HCT116 (cell line): ENCODE measurements around the gene ZNF628. TPM values are rescaled to one million over a fixed set of nuclear protein-coding genes. Genes with fewer than 3 reads are reported as not detected.

Experiments used
- ATAC-seq: fragments of 200-7000 bp; cut with Tn5 transposase; 2 replicates; pipeline ENCODE4 v1.9.1; 2020; ENCODE audit warnings: mild to moderate bottlenecking, moderate library complexity
- BruUV-seq: library from RNA; stranded (reverse); fragments of 400-500 nt; replicated peaks from 2 replicates; lab custom pipeline; 2021; lab: Mats Ljungman, UMichigan
- CTCF ChIA-PET: fragments of 300-600 bp; sonication (Branson Sonifier 250); formaldehyde crosslinking; loops from one replicate; lab custom pipeline; 2021; ENCODE audit warnings: antibody characterized with exemption; lab: Charles Lee
- POLR2A ChIA-PET: fragments of 300-600, 350-600 bp; sonication (Branson Sonifier 250); formaldehyde crosslinking; loops from one replicate; lab custom pipeline; 2021; ENCODE audit warnings: antibody characterized with exemption; lab: Charles Lee
- RAD21 ChIA-PET, 2 experiments: fragments of 300-600 bp; sonication (Branson Sonifier 250); formaldehyde crosslinking; loops; one replicate each; lab custom pipeline; 2023; ENCODE audit warnings: low total read pairs in 2 of 2; ENCODE audit not compliant: uncharacterized antibody in 2 of 2, unreplicated experiment in 2 of 2, low non-redundant PET in 1 of 2; lab: Charles Lee
- DNase-seq: peaks from one replicate; pipeline ENCODE4 v3.0.0-alpha.2; 2010; ENCODE audit warnings: low read depth, low spot score
- H2AFZ ChIP-seq: fragments of 200-600 bp; shearing (Covaris generic), sonication (generic); 2 replicates; pipeline ENCODE4 v1.6.1; 2017; ENCODE audit warnings: low read depth, mixed run types, mixed read lengths, antibody characterized with exemption, low read length; ENCODE audit not compliant: poor library complexity, severe bottlenecking
- H3K27ac ChIP-seq: 2 replicates; pipeline ENCODE4 v1.5.1; 2012; ENCODE audit warnings: low read depth, low read length
- H3K27me3 ChIP-seq: fragments of 200-600 bp; sonication (generic); 2 replicates; pipeline ENCODE4 v1.6.1; 2016; ENCODE audit warnings: mixed run types, low read length, mixed read lengths; ENCODE audit not compliant: insufficient read depth
- H3K36me3 ChIP-seq, 2 experiments: fragments of 200-500 bp in 1 of 2; fragments of 200-600 bp in 1 of 2; sonication (Bioruptor generic) in 1 of 2; sonication (generic) in 1 of 2; 2 replicates each; pipeline versions ENCODE4 v1.5.1 to v1.6.1; 2014 to 2016; ENCODE audit warnings: low read length in 2 of 2, inconsistent platforms in 1 of 2, mixed read lengths in 1 of 2, mixed run types in 1 of 2; ENCODE audit not compliant: insufficient read depth in 2 of 2, control insufficient read depth in 1 of 2
- H3K4me1 ChIP-seq, 2 experiments: fragments of 200-600 bp in 1 of 2; sonication (generic) in 1 of 2; 2 replicates each; pipeline versions ENCODE4 v1.5.1 to v1.6.1; 2012 to 2017; ENCODE audit warnings: low read length in 2 of 2, inconsistent platforms in 1 of 2, mild to moderate bottlenecking in 1 of 2, mixed read lengths in 1 of 2, mixed run types in 1 of 2, moderate library complexity in 1 of 2; ENCODE audit not compliant: insufficient read depth in 2 of 2, control insufficient read depth in 1 of 2
- H3K4me2 ChIP-seq: fragments of 200-600 bp; sonication (generic); 2 replicates; pipeline ENCODE4 v1.6.1; 2017; ENCODE audit warnings: mixed run types, low read length, mixed read lengths
- H3K4me3 ChIP-seq, 2 experiments: fragments of 200-600 bp in 1 of 2; sonication (generic) in 1 of 2; replicated peaks in 1 of 2; 2 replicates each; pipeline ENCODE4 v1.5.1; 2011 to 2016; ENCODE audit warnings: low read length in 2 of 2, control low read depth in 1 of 2, low read depth in 1 of 2, mild to moderate bottlenecking in 1 of 2, mixed read lengths in 1 of 2, mixed run types in 1 of 2
- H3K79me2 ChIP-seq: fragments of 200-600 bp; sonication (generic); 2 replicates; pipeline ENCODE4 v1.6.1; 2017; ENCODE audit warnings: mild to moderate bottlenecking, mixed run types, low read length, moderate library complexity, mixed read lengths; ENCODE audit not compliant: insufficient read depth
- H3K9ac ChIP-seq: fragments of 200-600 bp; sonication (generic); 2 replicates; pipeline ENCODE4 v1.6.1; 2016; ENCODE audit warnings: low read length, mixed read lengths
- H3K9me2 ChIP-seq: fragments of 200-600 bp; sonication (generic), shearing (Covaris generic); 2 replicates; pipeline ENCODE4 v1.6.1; 2017; ENCODE audit warnings: mixed run types, mild to moderate bottlenecking, moderate library complexity; ENCODE audit not compliant: insufficient read depth
- H3K9me3 ChIP-seq, 2 experiments: fragments of 200-500 bp in 1 of 2; fragments of 200-600 bp in 1 of 2; sonication (Bioruptor generic) in 1 of 2; sonication (generic) in 1 of 2; 2 replicates each; pipeline ENCODE4 v1.6.1; 2014 to 2017; ENCODE audit warnings: low read length in 2 of 2, mixed read lengths in 2 of 2, inconsistent platforms in 1 of 2, low read depth in 1 of 2, mild to moderate bottlenecking in 1 of 2, mixed run types in 1 of 2, moderate library complexity in 1 of 2; ENCODE audit not compliant: control insufficient read depth in 1 of 2, insufficient read depth in 1 of 2
- H4K20me1 ChIP-seq: fragments of 200-600 bp; sonication (generic), shearing (Covaris generic); 2 replicates; pipeline ENCODE4 v1.6.1; 2017; ENCODE audit warnings: mixed run types, mild to moderate bottlenecking, moderate library complexity; ENCODE audit not compliant: insufficient read depth
- ATF3 ChIP-seq: IDR thresholded peaks from 2 replicates; pipeline ENCODE4 v1.6.1; 2012
- CBX3 ChIP-seq: IDR thresholded peaks from 2 replicates; pipeline ENCODE4 v1.6.1; 2012; ENCODE audit warnings: low read depth
- CEBPB ChIP-seq: IDR thresholded peaks from 2 replicates; pipeline ENCODE4 v1.6.1; 2012; ENCODE audit warnings: low read depth
- EZH2phosphoT487 ChIP-seq: fragments of 200-600 bp; IDR thresholded peaks from 2 replicates; pipeline ENCODE4 v1.6.1; 2018; ENCODE audit warnings: antibody characterized with exemption, borderline replicate concordance
- FOSL1 ChIP-seq: IDR thresholded peaks from 2 replicates; pipeline ENCODE4 v1.6.1; 2012; ENCODE audit warnings: low read depth
- JUND ChIP-seq: IDR thresholded peaks from 2 replicates; pipeline ENCODE4 v1.6.1; 2012
- POLR2A ChIP-seq: IDR thresholded peaks from 2 replicates; pipeline ENCODE4 v1.7.0; 2011; ENCODE audit warnings: borderline replicate concordance; ENCODE audit not compliant: insufficient read depth, insufficient read length; ENCODE audit errors: extremely low read depth
- POLR2AphosphoS5 ChIP-seq: IDR thresholded peaks from 2 replicates; pipeline ENCODE4 v1.6.1; 2011; ENCODE audit warnings: mild to moderate bottlenecking, low read depth, low read length, moderate library complexity
- REST ChIP-seq: IDR thresholded peaks from 2 replicates; pipeline ENCODE4 v1.6.1; 2012; ENCODE audit warnings: low read depth
- SIN3A ChIP-seq: IDR thresholded peaks from 2 replicates; pipeline ENCODE4 v1.6.1; 2012; ENCODE audit warnings: low read depth
- SP1 ChIP-seq: IDR thresholded peaks from 2 replicates; pipeline ENCODE4 v1.6.1; 2012; ENCODE audit warnings: low read depth
- SRF ChIP-seq: IDR thresholded peaks from 2 replicates; pipeline ENCODE4 v1.6.1; 2012; ENCODE audit warnings: low read depth
- TCF7L2 ChIP-seq: IDR thresholded peaks from 2 replicates; pipeline ENCODE4 v1.7.0; 2011; ENCODE audit warnings: borderline replicate concordance, inconsistent platforms; ENCODE audit not compliant: insufficient read depth, insufficient read length; ENCODE audit errors: extremely low read depth
- YY1 ChIP-seq: IDR thresholded peaks from 2 replicates; pipeline ENCODE4 v1.6.1; 2011; ENCODE audit warnings: low read length, low read depth, moderate library complexity, mild to moderate bottlenecking; ENCODE audit not compliant: insufficient replicate concordance; ENCODE audit errors: extremely low read depth
- ZBTB33 ChIP-seq: IDR thresholded peaks from 2 replicates; pipeline ENCODE4 v1.6.1; 2011; ENCODE audit warnings: mild to moderate bottlenecking, low read length, moderate library complexity; ENCODE audit not compliant: insufficient replicate concordance; ENCODE audit errors: extremely low read depth
- ZFX ChIP-seq: fragments of 450-650 bp; IDR thresholded peaks from 2 replicates; pipeline ENCODE4 v1.6.1; 2017
- ZNF274 ChIP-seq: fragments of 200-500 bp; sonication (Bioruptor generic); IDR thresholded peaks from 2 replicates; pipeline ENCODE4 v1.6.1; 2014; ENCODE audit warnings: mild to moderate bottlenecking, low read depth, low read length, inconsistent platforms
- intact Hi-C: fragments of 100-400 bp; cut with micrococcal nuclease; formaldehyde crosslinking; loops from 2 replicates; pipeline ENCODE4 v1.10.0; 2022
- total RNA-seq: library from RNA; stranded (reverse); gene quantifications from one replicate; pipeline ENCODE4 v1.2.1, GENCODE V29; 2021; ENCODE audit not compliant: unreplicated experiment
- TF ChIP-seq, protein P1 (sequence below), 3 experiments: fragments of 200-600 bp in 1 of 3; sonication (generic) in 1 of 3; IDR thresholded peaks in 2 of 3; conservative IDR thresholded peaks in 1 of 3; 2 replicates each; pipeline ENCODE4 v1.5.1; 2012 to 2017; ENCODE audit warnings: low read depth in 2 of 3, low read length in 2 of 3, antibody characterized with exemption in 1 of 3, borderline replicate concordance in 1 of 3, control low read depth in 1 of 3, mild to moderate bottlenecking in 1 of 3, mixed read lengths in 1 of 3, mixed run types in 1 of 3, moderate library complexity in 1 of 3; ENCODE audit not compliant: insufficient read depth in 1 of 3
- TF ChIP-seq, protein P2 (sequence below): IDR thresholded peaks from 2 replicates; pipeline ENCODE4 v1.6.1; 2012

ZNF628 gene
- total RNA-seq, 1 experiment from 2014 or later, result 14.9 TPM

DNA sequence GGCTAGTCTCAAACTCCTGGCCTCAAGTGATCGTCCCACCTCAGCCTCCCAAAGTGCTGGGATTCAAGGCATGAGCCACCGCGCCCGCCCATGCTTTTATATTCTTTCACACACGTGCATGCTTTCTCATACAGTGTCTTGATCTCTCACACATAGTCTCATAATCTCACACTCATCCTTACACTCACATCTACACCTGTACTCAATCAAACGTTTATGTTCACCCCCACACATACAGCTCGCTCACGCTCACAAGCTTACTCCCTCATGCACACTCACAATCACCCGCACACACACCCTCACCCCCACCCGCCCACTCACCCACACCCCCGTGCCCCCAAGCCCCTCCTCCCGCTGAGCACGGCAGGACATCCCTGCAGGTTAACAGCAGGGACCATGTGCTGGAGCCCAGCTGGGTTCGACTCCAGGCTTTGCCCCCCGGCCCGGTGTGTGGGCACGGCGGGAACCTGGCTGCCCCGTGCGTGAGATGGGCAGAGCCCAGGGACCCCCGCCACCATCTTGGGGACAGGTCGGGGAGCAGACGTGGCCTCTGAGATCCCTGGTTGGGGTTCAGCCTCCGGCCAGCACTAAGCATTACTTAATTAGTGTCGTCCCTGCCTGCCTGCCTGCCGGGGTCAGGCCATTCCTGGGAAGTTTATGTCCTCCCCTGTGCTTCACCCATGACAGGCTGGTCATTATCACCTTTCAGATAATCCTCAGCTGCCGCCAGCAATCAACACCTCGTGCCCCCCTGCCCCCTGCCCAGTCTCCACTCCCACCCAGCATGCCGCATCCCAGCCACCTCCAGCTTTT is 49.1 kb downstream of the ZNF628 start:
- Histone ChIP-seq H3K4me3 (no peak overlapping the region), H2AFZ (no peak overlapping the region), H3K4me1 (peaks cover 0 to 4% of the 10 kb centered on the region in 2 experiments; a peak in 1 of 4 replicates), H3K4me2 (no peak overlapping the region), H3K27ac (no peak overlapping the region), H3K79me2 (no peaks in the 10 kb centered on the region), H4K20me1 (no peaks in the 10 kb centered on the region), H3K9me2 (no peaks in the 10 kb centered on the region), H3K36me3 (no peaks in the 10 kb centered on the region), H3K9me3 (peaks cover 0 to 4% of the 10 kb centered on the region in 2 experiments; a peak in 1 of 4 replicates), H3K9ac (no peak overlapping the region), H3K27me3 (no peaks in the 10 kb centered on the region)
- intact Hi-C loops, result no loop called here
- POLR2A ChIA-PET, result interaction anchor here (0.8 kb wide), 1 partner anchor 49 kb away, joined by 3 read pairs; the partner anchor contains the start of gene ZNF628
- RAD21 ChIA-PET, result no interaction called here
- CTCF ChIA-PET, result no interaction called here
- DNase-seq (no peak), ATAC-seq (no peak)
- no TSS peak for BruUV-seq
- TF ChIP-seq REST (no peak), CEBPB (no peak), JUND (no peak), ZNF274 (no peak), ZBTB33 (no peak), CBX3 (no peak), POLR2A (no peak), ATF3 (no peak), SIN3A (no peak), ZFX (no peak), SRF (no peak), TCF7L2 (no peak), FOSL1 (no peak), POLR2AphosphoS5 (no peak), YY1 (no peak), SP1 (no peak), EZH2phosphoT487 (no peak)
- TF ChIP-seq, protein P1, sequence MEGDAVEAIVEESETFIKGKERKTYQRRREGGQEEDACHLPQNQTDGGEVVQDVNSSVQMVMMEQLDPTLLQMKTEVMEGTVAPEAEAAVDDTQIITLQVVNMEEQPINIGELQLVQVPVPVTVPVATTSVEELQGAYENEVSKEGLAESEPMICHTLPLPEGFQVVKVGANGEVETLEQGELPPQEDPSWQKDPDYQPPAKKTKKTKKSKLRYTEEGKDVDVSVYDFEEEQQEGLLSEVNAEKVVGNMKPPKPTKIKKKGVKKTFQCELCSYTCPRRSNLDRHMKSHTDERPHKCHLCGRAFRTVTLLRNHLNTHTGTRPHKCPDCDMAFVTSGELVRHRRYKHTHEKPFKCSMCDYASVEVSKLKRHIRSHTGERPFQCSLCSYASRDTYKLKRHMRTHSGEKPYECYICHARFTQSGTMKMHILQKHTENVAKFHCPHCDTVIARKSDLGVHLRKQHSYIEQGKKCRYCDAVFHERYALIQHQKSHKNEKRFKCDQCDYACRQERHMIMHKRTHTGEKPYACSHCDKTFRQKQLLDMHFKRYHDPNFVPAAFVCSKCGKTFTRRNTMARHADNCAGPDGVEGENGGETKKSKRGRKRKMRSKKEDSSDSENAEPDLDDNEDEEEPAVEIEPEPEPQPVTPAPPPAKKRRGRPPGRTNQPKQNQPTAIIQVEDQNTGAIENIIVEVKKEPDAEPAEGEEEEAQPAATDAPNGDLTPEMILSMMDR (IDR thresholded peaks at IDR 0.05 in 2 of 3, conservative IDR thresholded peaks at IDR 0.05 in 1 of 3; ENCODE audit: borderline replicate concordance in 1 of 3, insufficient read depth in 1 of 3, low read depth in 2 of 3, low read length in 2 of 3), result no peak
- TF ChIP-seq, protein P2, sequence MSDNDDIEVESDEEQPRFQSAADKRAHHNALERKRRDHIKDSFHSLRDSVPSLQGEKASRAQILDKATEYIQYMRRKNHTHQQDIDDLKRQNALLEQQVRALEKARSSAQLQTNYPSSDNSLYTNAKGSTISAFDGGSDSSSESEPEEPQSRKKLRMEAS, result no peak
